ENCODE data around the gene LRRC17. TPM values are rescaled to one million over a fixed set of nuclear protein-coding genes. Genes with fewer than 3 reads are reported as not detected.

LRRC17 gene
- total and polyA plus RNA-seq, 8 donors = 2.2 to 27.9 (median 2.7) TPM; not detected in 3

DNA sequence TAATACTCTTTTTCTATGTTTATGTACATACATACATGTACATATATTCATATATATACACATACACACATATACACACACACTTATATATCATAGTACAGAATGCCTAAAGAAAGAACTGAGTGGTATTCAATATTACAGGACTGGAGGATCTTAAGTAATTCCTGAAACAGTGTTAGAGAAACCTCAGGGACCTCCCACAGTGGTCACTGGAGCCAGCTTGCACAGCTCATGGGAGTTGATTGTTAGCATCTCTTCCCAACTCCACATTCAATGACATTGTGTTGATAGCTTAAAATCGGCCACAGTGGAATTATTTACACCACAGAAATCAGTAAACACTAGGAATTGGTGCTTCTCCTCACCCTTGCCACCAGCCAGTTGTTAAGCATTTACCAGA lies 6.0 kb downstream of the LRRC17 start:
- DNase-seq = no peak
- H3K4me1 ChIP-seq = peaks cover 0 to 16% (median 9%) of the 10 kb centered on the region in 4 donors
- H3K9me3 ChIP-seq = no peaks in the 10 kb centered on the region
- TF ChIP-seq POLR2AphosphoS5 (IDR thresholded peaks at IDR 0.05) = no peak
- TF ChIP-seq POLR2A (IDR thresholded peaks at IDR 0.05) = no peak
- no peak for TF ChIP-seq EP300 (IDR thresholded peaks at IDR 0.05)
- TF ChIP-seq, protein P1, sequence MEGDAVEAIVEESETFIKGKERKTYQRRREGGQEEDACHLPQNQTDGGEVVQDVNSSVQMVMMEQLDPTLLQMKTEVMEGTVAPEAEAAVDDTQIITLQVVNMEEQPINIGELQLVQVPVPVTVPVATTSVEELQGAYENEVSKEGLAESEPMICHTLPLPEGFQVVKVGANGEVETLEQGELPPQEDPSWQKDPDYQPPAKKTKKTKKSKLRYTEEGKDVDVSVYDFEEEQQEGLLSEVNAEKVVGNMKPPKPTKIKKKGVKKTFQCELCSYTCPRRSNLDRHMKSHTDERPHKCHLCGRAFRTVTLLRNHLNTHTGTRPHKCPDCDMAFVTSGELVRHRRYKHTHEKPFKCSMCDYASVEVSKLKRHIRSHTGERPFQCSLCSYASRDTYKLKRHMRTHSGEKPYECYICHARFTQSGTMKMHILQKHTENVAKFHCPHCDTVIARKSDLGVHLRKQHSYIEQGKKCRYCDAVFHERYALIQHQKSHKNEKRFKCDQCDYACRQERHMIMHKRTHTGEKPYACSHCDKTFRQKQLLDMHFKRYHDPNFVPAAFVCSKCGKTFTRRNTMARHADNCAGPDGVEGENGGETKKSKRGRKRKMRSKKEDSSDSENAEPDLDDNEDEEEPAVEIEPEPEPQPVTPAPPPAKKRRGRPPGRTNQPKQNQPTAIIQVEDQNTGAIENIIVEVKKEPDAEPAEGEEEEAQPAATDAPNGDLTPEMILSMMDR (IDR thresholded peaks at IDR 0.05) = no peak
- no peak overlapping the region for H3K4me3 ChIP-seq
- H3K27me3 ChIP-seq = no peaks in the 10 kb centered on the region
- H3K27ac ChIP-seq = no peak overlapping the region
- H3K36me3 ChIP-seq = no peaks in the 10 kb centered on the region
- 15 to 32% (median 25%) methylated on average over 1 of the region's 1 CpG for WGBS, 5 donors
- intact Hi-C loops (cut with DNase I; ENCODE audit: low total_unique reads) = no loop called here

DNA sequence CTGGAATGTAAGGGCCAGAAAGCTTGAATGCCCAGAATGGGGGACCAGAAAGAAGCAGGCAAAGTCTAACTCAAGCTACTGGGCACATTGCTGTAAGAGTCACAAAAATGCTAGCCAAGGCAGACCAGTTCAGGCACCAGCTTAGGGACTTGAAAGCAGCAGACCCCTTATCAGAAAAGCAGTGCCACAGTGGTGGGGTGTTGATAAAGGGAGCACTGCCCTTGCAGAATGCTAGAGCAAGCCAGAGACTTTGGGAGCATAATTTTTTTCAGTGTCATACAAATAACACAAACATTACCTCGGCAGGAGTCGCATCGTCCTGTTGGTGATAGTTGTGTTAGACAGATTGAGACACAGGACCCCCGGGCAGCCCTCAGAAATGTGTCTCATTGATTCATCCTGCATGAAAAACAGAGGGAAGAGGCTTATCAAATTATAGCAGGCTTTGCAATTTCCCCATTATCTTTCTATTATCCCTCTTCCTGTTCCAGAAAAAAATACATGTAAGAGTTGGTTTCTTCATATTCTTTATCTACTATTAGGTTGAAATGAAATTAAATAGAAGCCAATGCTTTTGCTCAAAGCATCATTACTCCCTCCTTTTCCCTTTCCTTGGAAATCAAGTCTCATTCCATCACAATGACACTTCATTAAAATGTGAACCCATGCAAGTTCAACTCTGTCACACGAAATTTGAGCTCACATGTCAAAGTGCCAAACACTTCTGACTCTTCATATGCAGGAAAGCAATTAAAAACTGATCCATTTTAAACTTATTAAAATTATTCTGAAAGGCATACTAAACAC lies 13.4 kb downstream of the LRRC17 start:
- peaks cover 0 to 5% (median 0%) of the 10 kb centered on the region in 4 donors for H3K36me3 ChIP-seq
- peaks cover 0 to 23% (median 7%) of the 10 kb centered on the region in 4 donors for H3K4me1 ChIP-seq
- no peak for TF ChIP-seq EP300 (IDR thresholded peaks at IDR 0.05)
- no peak for TF ChIP-seq POLR2A (IDR thresholded peaks at IDR 0.05)
- no peak for TF ChIP-seq POLR2AphosphoS5 (IDR thresholded peaks at IDR 0.05)
- TF ChIP-seq, protein P1 (IDR thresholded peaks at IDR 0.05) = no peak
- H3K27me3 ChIP-seq = no peaks in the 10 kb centered on the region
- no peak for DNase-seq
- no peaks in the 10 kb centered on the region for H3K9me3 ChIP-seq
- 41 to 52% (median 47%) methylated on average over 5 of the region's 5 CpGs for WGBS, 5 donors
- no peak overlapping the region for H3K4me3 ChIP-seq
- intact Hi-C loops (cut with DNase I; ENCODE audit: low total_unique reads) = no loop called here
- no peak overlapping the region for H3K27ac ChIP-seq

DNA sequence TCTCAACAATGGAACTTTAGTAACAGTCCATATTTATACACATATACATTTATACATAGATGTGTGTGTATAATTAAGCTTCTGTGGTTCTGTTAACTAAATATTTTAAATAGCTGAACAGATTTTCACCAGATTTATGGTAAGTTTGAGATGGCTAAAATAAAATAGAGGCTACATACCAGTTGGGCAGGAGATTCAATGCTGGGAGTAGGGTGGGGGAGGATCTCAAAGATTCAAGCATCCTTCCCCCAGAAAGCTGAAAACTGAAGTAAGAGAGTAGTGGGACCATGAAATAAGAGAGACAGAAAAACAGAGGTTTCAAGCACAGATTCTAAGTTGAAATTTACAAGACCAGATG lies 14.0 kb downstream of the LRRC17 start:
- no peak overlapping the region for H3K4me3 ChIP-seq
- no peaks in the 10 kb centered on the region for H3K27me3 ChIP-seq
- intact Hi-C loops (cut with DNase I; ENCODE audit: low total_unique reads) = no loop called here
- H3K4me1 ChIP-seq = peaks cover 0 to 24% (median 7%) of the 10 kb centered on the region in 4 donors
- DNase-seq = no peak
- no peaks in the 10 kb centered on the region for H3K9me3 ChIP-seq
- TF ChIP-seq, protein P1 (IDR thresholded peaks at IDR 0.05) = no peak
- TF ChIP-seq EP300 (IDR thresholded peaks at IDR 0.05) (no peak), POLR2AphosphoS5 (IDR thresholded peaks at IDR 0.05) (no peak), POLR2A (IDR thresholded peaks at IDR 0.05) (no peak)
- H3K36me3 ChIP-seq = peaks cover 0 to 5% (median 0%) of the 10 kb centered on the region in 4 donors
- H3K27ac ChIP-seq = no peak overlapping the region

DNA sequence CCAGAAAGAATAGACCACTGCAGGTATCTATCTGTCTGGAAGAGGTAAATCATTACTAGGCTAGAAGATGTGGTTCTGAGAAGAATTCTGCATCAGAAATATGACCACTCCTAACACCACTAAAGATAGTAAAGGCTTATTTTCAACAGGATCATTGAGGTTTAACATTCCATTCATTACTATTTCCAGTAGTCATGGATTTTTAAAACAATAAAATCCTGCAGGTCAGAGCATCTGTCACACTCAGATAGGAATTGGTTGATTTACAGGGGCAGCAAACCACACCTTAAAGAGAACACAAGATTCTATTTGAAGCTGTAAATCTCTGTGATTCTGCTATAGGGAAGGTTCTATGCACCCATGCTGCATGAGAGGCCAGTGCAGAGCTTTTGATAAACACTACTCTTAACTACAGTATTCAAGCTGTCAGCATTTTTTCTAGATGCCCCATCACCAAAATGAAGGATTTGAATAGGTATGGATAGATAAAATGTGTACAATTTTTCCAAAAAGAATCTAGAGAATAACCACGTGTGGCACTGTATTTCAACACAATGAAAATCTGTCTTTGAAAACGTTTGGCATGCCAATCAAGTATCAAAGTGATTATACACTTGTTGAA lies 14.6 kb downstream of the LRRC17 start:
- 19 to 45% (median 22%) methylated on average over 2 of the region's 2 CpGs for WGBS, 5 donors
- H3K9me3 ChIP-seq = no peaks in the 10 kb centered on the region
- H3K36me3 ChIP-seq = peaks cover 0 to 5% (median 0%) of the 10 kb centered on the region in 4 donors
- peaks cover 0 to 30% (median 7%) of the 10 kb centered on the region in 4 donors for H3K4me1 ChIP-seq
- H3K27ac ChIP-seq = no peak overlapping the region
- DNase-seq = no peak
- H3K4me3 ChIP-seq = no peak overlapping the region
- intact Hi-C loops (cut with DNase I; ENCODE audit: low total_unique reads) = no loop called here
- no peaks in the 10 kb centered on the region for H3K27me3 ChIP-seq
- no peak for TF ChIP-seq EP300 (IDR thresholded peaks at IDR 0.05)
- no peak for TF ChIP-seq POLR2AphosphoS5 (IDR thresholded peaks at IDR 0.05)
- no peak for TF ChIP-seq POLR2A (IDR thresholded peaks at IDR 0.05)
- TF ChIP-seq, protein P1 (IDR thresholded peaks at IDR 0.05) = no peak
